GM04503 (cell line): ENCODE data around the gene DCBLD1.

Experiments used
- DNase-seq: peaks from one replicate; pipeline ENCODE4 v3.0.0-alpha.2; 2012; ENCODE audit warnings: low read depth

Gene DCBLD1

GRCh38 chr6:117531346-117531745, 48.9 kb downstream of the DCBLD1 start:
- no peak for DNase-seq

GRCh38 chr6:117531809-117532725, 49.6 kb downstream of the DCBLD1 start:
- DNase-seq = no peak

GRCh38 chr6:117533775-117534174, 51.3 kb downstream of the DCBLD1 start:
- DNase-seq = no peak

- no peak for DNase-seq
Observed at GRCh38 chr6:117534974-117535373, 52.5 kb downstream of the DCBLD1 start.

GRCh38 chr6:117536317-117536716, 53.8 kb downstream of the DCBLD1 start:
- no peak for DNase-seq

- no peak for DNase-seq
Observed at GRCh38 chr6:117538615-117539014, 56.1 kb downstream of the DCBLD1 start.

GRCh38 chr6:117540670-117541069, 58.2 kb downstream of the DCBLD1 start:
- no peak for DNase-seq

GRCh38 chr6:117542493-117542892, 60.0 kb downstream of the DCBLD1 start:
- no peak for DNase-seq

GRCh38 chr6:117544716-117545115, 62.2 kb downstream of the DCBLD1 start:
- no peak for DNase-seq

- no peak for DNase-seq
Observed at GRCh38 chr6:117545161-117545595, 62.7 kb downstream of the DCBLD1 start.

GRCh38 chr6:117546674-117547073, 64.2 kb downstream of the DCBLD1 start:
- no peak for DNase-seq

GRCh38 chr6:117547688-117548621, 65.5 kb downstream of the DCBLD1 start:
- DNase-seq = no peak

- no peak for DNase-seq
Observed at GRCh38 chr6:117548797-117549301, 66.4 kb downstream of the DCBLD1 start.

GRCh38 chr6:117549611-117550010, 67.1 kb downstream of the DCBLD1 start:
- DNase-seq = no peak

- no peak for DNase-seq
Observed at GRCh38 chr6:117550078-117550600, 67.7 kb downstream of the DCBLD1 start.

GRCh38 chr6:117550618-117551242, 68.3 kb downstream of the DCBLD1 start:
- no peak for DNase-seq

- no peak for DNase-seq
Observed at GRCh38 chr6:117552618-117553017, 70.1 kb downstream of the DCBLD1 start.

- DNase-seq = no peak
Observed at GRCh38 chr6:117553142-117553541, 70.7 kb downstream of the DCBLD1 start.

- no peak for DNase-seq
Observed at GRCh38 chr6:117555262-117555849, 72.9 kb downstream of the DCBLD1 start.

GRCh38 chr6:117555882-117556498, 73.5 kb downstream of the DCBLD1 start:
- DNase-seq = no peak

- DNase-seq = no peak
Observed at GRCh38 chr6:117557951-117558350, 75.5 kb downstream of the DCBLD1 start.
